Heart left ventricle (tissue), 16 donors: ENCODE measurements around the gene SLC2A5. TPM values are rescaled to one million over a fixed set of nuclear protein-coding genes. Genes with fewer than 3 reads are reported as not detected.

Source experiments
- ATAC-seq, 4 donors: fragments of 200-7000 bp; cut with Tn5 transposase; one replicate each; pipeline ENCODE4 v1.9.1; 2020 to 2022; ENCODE audit warnings: moderate library complexity in 4 of 4, mild to moderate bottlenecking in 3 of 4, moderate number of reproducible peaks in 1 of 4
- DNase-seq, 5 donors: peaks; one replicate each; pipeline ENCODE4 v3.0.0-alpha.2; 2020
- H3K27ac ChIP-seq, 12 donors: fragments of 200-600 bp; sonication (generic) in 4 of 12; one replicate each; pipeline versions ENCODE4 v1.5.0 to v1.8.0; 2016 to 2022; ENCODE audit warnings: mild to moderate bottlenecking in 2 of 12
- H3K27me3 ChIP-seq, 9 donors: fragments of 200-600 bp; sonication (generic) in 2 of 9; one replicate each; pipeline versions ENCODE4 v1.5.1 to v1.8.0; 2016 to 2022; ENCODE audit warnings: mild to moderate bottlenecking in 3 of 9
- H3K36me3 ChIP-seq, 9 donors: fragments of 200-600 bp; sonication (generic) in 2 of 9; one replicate each; pipeline versions ENCODE4 v1.5.0 to v1.8.0; 2018 to 2022; ENCODE audit warnings: mild to moderate bottlenecking in 2 of 9
- H3K4me1 ChIP-seq, 12 donors: fragments of 200-600 bp; sonication (generic) in 4 of 12; one replicate each; pipeline versions ENCODE4 v1.5.0 to v1.8.0; 2016 to 2022; ENCODE audit warnings: mild to moderate bottlenecking in 3 of 12
- H3K4me3 ChIP-seq, 12 donors: fragments of 200-600 bp; sonication (generic) in 4 of 12; one replicate each; pipeline versions ENCODE4 v1.5.0 to v1.8.0; 2017 to 2022; ENCODE audit warnings: mild to moderate bottlenecking in 9 of 12, moderate library complexity in 4 of 12
- H3K9me3 ChIP-seq, 12 donors: fragments of 200-600 bp; sonication (generic) in 4 of 12; one replicate each; pipeline versions ENCODE4 v1.5.0 to v1.8.0; 2016 to 2022; ENCODE audit warnings: mild to moderate bottlenecking in 1 of 12
- CTCF ChIP-seq, 12 donors: fragments of 200-600 bp; sonication (generic) in 4 of 12; IDR thresholded peaks; one replicate each; pipeline versions ENCODE4 v1.5.0 to v1.8.0; 2018 to 2022; ENCODE audit warnings: antibody characterized with exemption in 12 of 12, mild to moderate bottlenecking in 5 of 12
- POLR2A ChIP-seq, 2 donors: fragments of 450-650 bp; IDR thresholded peaks; one replicate each; pipeline ENCODE4 v1.6.1; 2017; ENCODE audit warnings: antibody characterized with exemption in 2 of 2, mild to moderate bottlenecking in 2 of 2, moderate library complexity in 2 of 2
- WGBS, 4 donors: extraction: QIAGEN DNeasy Blood & Tissue Kit in 2 of 4; methylation state at CpG; one replicate each; pipeline versions ENCODE4 v1.1.5 to v1.1.7; 2013 to 2018; 5-methylcytosine and 5-hydroxymethylcytosine counted together
- intact Hi-C, 10 donors: fragments of 100-400 bp; cut with DNase I; formaldehyde crosslinking; loops; one replicate each; pipeline versions ENCODE4 v1.11.1 to v1.14.2; 2022
- polyA plus RNA-seq, 2 donors: library from polyadenylated mRNA; stranded (reverse); fragments of 200-250 nt; gene quantifications; one replicate each; pipeline ENCODE4 v1.2.3, GENCODE V29; 2013
- total RNA-seq, 9 donors: library from RNA; depleted of rRNA in 2 of 9; stranded (reverse); fragments of >200 nt in 2 of 9; fragmentation: NEBNext Ultra II Directional in 3 of 9; extraction: Animal tissue kit (Norgen Biotek cat#: 25700) in 3 of 9; gene quantifications; one replicate each; pipeline versions ENCODE4 v1.1.0 to v1.2.4, GENCODE V29; 2016 to 2023
- donor health status: ischemic (EF 13 %, LVEDD 7.1; RV severe dilation, severe dysfunction).
- donor health status: healthy with polysubstance abuse.
- donor health status: DM: no; HTN: yes; CAD: no.
- donor health status: DM: no; HTN: no; CAD: no.
- donor health status: ischemic (EF 25% LVEDD 6.9; RV normal size, moderate dysfunction).
- donor health status: ischemic (EF 25% LVEDD 5.7; RV mildly dilated, moderate dysfunction).
- donor health status: healthy.
- donor health status: DM: yes; HTN: yes; CAD: no.
- donor health status: ischemic (EF 35%, LVEDD 5.7; RV mildly dilated, moderate dysfunction).
- donor health status: nonischemic (EF 11% LVEDD 7.7; RV severe dilation, severe dysfunction).
- donor health status: DM: yes; HTN: yes; CAD: no.
- donor health status: PGD.
- donor health status: ischemic (EF 29% LVEDD 5.4; RV normal size, mild dysfunction).
- donor health status: nonischemic (EF 23%, LVEDD 6.1; RV moderate dilation, normal function).

The SLC2A5 gene
- total and polyA plus RNA-seq, 11 donors = 0.86 to 15.8 (median 2.3) TPM

GRCh38 chr1:9078015-9078751, 8.7 kb upstream of the SLC2A5 start:
- no peaks in the 10 kb centered on the region for H3K27me3 ChIP-seq
- H3K9me3 ChIP-seq = no peaks in the 10 kb centered on the region
- H3K4me3 ChIP-seq = no peak overlapping the region
- H3K36me3 ChIP-seq = no peaks in the 10 kb centered on the region
- ATAC-seq = peak in 1 of 4 donors; percentile 42
- WGBS, 4 donors = 80 to 85% (median 83%) methylated on average over 9 of the region's 9 CpGs
- TF ChIP-seq POLR2A (IDR thresholded peaks at IDR 0.05) (no peak), CTCF (IDR thresholded peaks at IDR 0.05) (no peak)
- no peak overlapping the region for H3K27ac ChIP-seq
- intact Hi-C loops = no loop called here
- peaks cover 0 to 41% (median 0%) of the 10 kb centered on the region in 12 donors for H3K4me1 ChIP-seq
- DNase-seq = no peak

GRCh38 chr1:9075022-9075421, 5.6 kb upstream of the SLC2A5 start:
- Histone ChIP-seq H3K27me3 (no peaks in the 10 kb centered on the region), H3K36me3 (no peaks in the 10 kb centered on the region), H3K27ac (peak overlapping the region in 2 of 12 donors; percentile 42 to 48), H3K4me3 (no peak overlapping the region), H3K9me3 (no peaks in the 10 kb centered on the region), H3K4me1 (peaks cover 0 to 39% (median under 1%) of the 10 kb centered on the region in 12 donors)
- ATAC-seq (no peak), DNase-seq (no peak)
- no peak for TF ChIP-seq CTCF (IDR thresholded peaks at IDR 0.05)
- no peak for TF ChIP-seq POLR2A (IDR thresholded peaks at IDR 0.05)
- intact Hi-C loops = no loop called here
- 44 to 64% (median 61%) methylated on average over 5 of the region's 5 CpGs for WGBS, 4 donors

- peaks cover 0 to 45% (median 15%) of the 10 kb centered on the region in 12 donors for H3K4me1 ChIP-seq
- H3K27ac ChIP-seq = peak overlapping the region in 1 of 12 donors; percentile 0
- H3K4me3 ChIP-seq = no peak overlapping the region
- 81 to 96% (median 91%) methylated on average over 3 of the region's 3 CpGs for WGBS, 4 donors
- DNase-seq = no peak
- no peak for ATAC-seq
- TF ChIP-seq CTCF (IDR thresholded peaks at IDR 0.05) = no peak
- TF ChIP-seq POLR2A (IDR thresholded peaks at IDR 0.05) = no peak
- H3K36me3 ChIP-seq = no peaks in the 10 kb centered on the region
- intact Hi-C loops = no loop called here
- no peaks in the 10 kb centered on the region for H3K9me3 ChIP-seq
- no peaks in the 10 kb centered on the region for H3K27me3 ChIP-seq
These were observed 3.7 kb upstream of the SLC2A5 start for GRCh38 chr1:9073143-9073542.

- Histone ChIP-seq H3K27me3 (no peaks in the 10 kb centered on the region), H3K9me3 (no peaks in the 10 kb centered on the region), H3K27ac (peak overlapping the region in 1 of 12 donors; percentile 81), H3K4me3 (peak overlapping the region in 1 of 12 donors; percentile 7), H3K36me3 (no peaks in the 10 kb centered on the region), H3K4me1 (peaks cover 0 to 52% (median 18%) of the 10 kb centered on the region in 12 donors)
- no peak for TF ChIP-seq CTCF (IDR thresholded peaks at IDR 0.05)
- TF ChIP-seq POLR2A (IDR thresholded peaks at IDR 0.05) = no peak
- WGBS, 4 donors = 93 to 96% (median 95%) methylated on average over 46 to 50 of the region's 50 CpGs
- intact Hi-C loops = no loop called here
- DNase-seq = no peak
- ATAC-seq = no peak
These were observed 2.3 kb upstream of the SLC2A5 start for GRCh38 chr1:9071554-9072235.
